Right lobe of liver (tissue), 4 donors: ENCODE data around the gene RBM8A.

Source experiments
- CTCF ChIP-seq, 4 donors: fragments of 200-600 bp in 3 of 4; fragments of 450-650 bp in 1 of 4; IDR thresholded peaks; one replicate each; pipeline versions ENCODE4 v1.5.1 to v1.8.0; 2016 to 2022; ENCODE audit warnings: antibody characterized with exemption in 4 of 4, mild to moderate bottlenecking in 2 of 4
- POLR2A ChIP-seq: fragments of 450-650 bp; IDR thresholded peaks from one replicate; pipeline ENCODE4 v1.6.1; 2017; ENCODE audit warnings: antibody characterized with exemption, mild to moderate bottlenecking
- donor health status: DM: no; HTN: no; CAD: no.
- donor health status: DM: no; HTN: no; CAD: no.
- donor health status: DM: no; HTN: yes; CAD: no.

DNA sequence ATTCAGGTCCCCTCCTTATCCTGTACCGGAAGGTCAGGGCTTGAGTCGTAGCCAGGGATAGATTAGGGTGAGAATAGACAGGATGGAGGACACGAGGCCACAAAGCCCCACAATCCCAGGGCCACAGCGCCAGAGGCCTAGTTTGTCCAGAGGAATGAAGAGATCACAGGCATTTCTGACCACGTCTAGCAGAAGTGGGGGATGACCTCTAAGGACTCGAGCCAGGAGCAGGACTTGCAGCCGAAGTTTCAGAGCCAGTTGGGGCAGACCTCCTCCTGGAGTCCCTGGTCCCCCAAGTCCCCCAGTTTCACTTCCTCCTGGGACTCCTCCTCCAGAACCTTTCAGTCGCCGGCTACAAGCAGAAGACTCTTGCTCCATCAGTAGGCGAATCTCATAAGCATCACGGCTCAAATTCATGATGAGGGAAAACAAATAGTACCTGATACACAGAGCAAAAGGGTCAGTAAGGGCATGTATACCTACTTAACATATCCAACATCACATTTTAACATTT lies 15.1 kb downstream of the RBM8A start:
- TF ChIP-seq CTCF (IDR thresholded peaks at IDR 0.05), result no peak
- TF ChIP-seq POLR2A, result no peak
